GM18858 (cell line): Measurements from ENCODE around the gene AFM.
A peak's percentile ranks its signal among the peaks of the same experiment; 100 is the strongest.
"Not testable (repeated sequence)": the region's sequence is repeated elsewhere in the genome, so short reads cannot be mapped to it uniquely, and the experiment has no call there.

Source experiments
- ATAC-seq: cut with Tn5 transposase; IDR thresholded peaks from one replicate; pipeline ENCODE4 v1.9.1; 2021; ENCODE audit not compliant: unreplicated experiment

AFM gene

DNA sequence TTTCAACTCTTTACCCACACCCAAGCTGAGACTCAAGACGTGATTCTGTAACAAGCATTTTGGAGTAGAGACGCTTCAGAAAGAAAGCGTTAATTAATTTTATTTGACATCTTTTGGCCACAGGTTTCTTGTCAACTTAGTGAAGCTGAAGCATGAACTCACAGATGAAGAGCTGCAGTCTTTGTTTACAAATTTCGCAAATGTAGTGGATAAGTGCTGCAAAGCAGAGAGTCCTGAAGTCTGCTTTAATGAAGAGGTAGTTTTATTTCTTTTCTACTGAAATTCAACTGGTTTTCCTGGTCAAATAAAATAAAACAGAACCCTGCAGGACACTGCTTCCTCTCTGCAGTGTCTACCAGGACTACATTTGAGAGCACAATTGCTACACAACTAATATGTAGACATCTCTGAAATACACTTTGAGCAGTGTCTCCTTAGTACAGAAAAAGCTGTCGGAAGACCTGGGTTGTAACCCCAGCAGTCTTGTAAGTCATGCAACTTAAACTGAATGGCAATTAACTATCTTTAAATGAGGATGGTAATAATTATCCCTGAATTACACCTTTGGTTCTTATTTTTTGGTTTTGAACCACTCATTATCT is 20.2 kb downstream of the AFM start:
- no peak for ATAC-seq

- ATAC-seq = no peak
Measured at GRCh38 chr4:73505567-73505966, 24.0 kb downstream of the AFM start.

DNA sequence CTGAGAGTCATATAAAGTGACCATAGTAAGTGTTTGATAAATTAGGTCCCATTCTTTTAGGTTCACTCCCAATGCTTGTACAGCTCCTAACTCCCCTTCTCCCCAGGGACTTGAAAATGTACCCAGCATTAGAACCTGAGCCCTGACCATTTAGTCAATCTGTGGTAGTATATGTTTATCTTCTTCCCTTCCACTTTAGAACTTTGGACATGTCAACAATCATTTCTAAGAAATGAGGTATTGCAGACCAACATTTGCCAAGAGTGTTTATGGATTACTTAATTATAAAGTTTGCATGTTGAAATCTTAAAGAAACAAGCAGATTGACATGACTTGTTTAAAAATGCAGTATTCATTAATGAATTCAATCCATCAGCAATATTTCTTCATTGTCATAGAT is 26.0 kb downstream of the AFM start:
- ATAC-seq = no peak

- ATAC-seq = no peak
Measured at GRCh38 chr4:73508651-73509050, 27.1 kb downstream of the AFM start.

DNA sequence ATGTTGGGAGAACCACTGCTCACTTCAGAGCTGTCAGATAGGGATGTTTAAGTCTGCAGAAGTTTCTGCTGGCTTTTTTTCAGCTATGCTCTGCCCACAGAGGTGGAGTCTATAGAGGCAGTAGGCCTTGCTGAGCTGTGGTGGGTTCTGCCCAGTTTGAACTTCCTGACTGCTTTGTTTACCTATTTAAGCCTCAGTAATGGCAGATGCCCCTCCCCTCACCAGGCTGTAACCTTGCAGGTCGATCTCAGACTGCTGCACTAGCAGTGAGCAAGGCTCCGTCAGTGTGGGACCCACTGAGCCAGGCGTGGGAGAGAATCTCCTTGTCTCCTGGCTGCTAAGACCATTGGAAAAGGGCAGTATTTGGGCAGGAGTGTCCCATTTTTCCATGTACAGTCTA is 36.8 kb downstream of the AFM start:
- ATAC-seq = no peak

GRCh38 chr4:73520821-73521220 is 39.3 kb downstream of the AFM start:
- ATAC-seq = no peak

DNA sequence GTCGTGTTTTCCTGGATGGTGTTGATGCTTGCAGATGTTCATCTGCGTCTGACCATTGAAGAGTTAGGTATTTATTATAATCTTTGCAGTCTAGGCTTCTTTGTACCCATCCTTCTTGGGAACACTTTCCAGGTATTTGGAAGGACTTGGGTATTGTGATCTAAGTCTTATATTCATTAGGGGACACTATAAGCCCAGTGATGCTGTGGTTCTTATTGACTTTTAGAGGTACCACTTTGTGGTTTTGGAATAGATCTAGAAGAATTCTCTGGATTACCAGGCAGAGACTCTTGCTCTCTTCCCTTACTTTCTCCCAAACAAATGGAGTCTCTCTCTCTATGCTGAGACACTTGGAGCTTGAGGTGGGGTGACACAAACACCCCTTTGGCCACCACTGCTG is 41.6 kb downstream of the AFM start:
- ATAC-seq = no peak

DNA sequence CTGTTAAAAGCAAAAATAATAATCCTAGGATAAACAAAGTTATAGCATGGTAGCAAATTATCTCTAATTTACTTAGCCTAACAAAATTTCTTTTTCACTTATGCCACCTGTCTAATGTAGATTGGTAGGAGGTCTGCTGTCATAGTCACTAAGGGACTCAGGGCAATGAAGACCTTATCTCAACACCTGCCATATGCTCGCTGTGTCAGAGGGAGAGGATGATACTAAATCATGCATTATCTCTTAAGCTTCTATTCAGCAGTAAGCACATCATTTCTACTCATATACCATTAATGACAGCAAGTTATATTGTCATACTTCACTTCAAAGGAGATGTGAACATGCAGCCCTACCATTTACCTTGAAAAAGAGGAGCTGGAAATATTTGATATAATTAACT is 44.1 kb downstream of the AFM start:
- no peak for ATAC-seq

DNA sequence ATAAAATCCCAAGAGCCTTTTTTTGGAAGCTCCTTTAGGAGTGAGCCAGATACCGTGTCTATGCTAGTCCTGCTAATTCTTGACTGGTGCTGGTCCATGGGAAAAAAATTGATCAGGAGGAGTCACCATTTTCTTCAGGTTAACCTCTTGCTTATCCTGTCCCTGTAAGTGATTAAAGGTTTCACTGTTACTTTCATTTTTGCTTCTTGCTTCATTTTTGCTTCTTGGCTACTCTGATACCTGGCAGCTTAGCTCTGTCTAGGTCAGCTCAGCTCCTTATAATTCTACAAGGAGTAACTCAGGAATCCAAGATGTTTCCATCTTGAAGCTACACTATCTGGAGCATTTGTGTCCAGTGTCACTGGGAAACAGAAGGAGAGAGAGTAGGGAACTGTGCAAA is 45.7 kb downstream of the AFM start:
- ATAC-seq = peak; percentile 45

DNA sequence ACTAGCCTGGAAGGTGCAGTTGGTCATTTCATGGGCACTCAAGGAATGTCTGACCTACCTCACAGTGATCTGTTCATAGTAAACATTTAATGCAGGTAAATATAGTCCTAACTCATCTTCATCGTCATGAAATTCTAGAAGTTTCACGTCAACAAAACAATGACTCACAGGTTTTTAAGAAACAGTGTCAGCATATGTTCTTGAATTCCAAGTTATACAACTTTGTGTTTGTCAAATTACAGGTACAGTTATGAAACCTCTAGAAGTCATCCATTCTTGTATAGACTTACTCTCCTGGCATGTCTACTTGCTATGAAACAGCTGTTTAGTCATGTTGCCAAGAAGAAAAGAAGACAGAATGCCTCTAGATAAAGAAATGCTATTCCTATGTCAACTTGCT is 46.6 kb downstream of the AFM start:
- no peak for ATAC-seq

GRCh38 chr4:73533515-73534422 is 52.2 kb downstream of the AFM start:
- ATAC-seq = no peak

- no peak for ATAC-seq
Measured at GRCh38 chr4:73538162-73538561, 56.6 kb downstream of the AFM start.

GRCh38 chr4:73539386-73539785 is 57.8 kb downstream of the AFM start:
- no peak for ATAC-seq

GRCh38 chr4:73540826-73541225 is 59.3 kb downstream of the AFM start:
- ATAC-seq = no peak

DNA sequence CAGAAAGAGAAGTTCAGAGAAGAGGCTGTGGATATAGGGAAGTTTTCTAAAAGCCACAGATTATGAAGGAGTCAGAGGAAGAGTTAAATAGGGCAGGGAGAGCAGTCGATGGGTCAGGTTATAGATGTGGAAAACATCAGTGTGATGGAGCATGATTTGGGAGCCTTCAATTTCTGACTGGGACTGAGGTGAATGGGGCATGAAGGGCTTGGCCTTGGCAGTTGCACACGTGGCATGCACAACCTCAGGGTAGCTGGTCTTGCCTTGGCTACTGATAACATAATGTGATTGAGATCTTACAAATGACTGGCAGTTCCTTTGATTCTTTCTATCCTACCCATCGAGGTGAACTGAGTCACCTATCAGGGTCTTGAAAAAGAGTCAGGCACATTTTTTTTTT is 59.7 kb downstream of the AFM start:
- no peak for ATAC-seq

GRCh38 chr4:73544620-73545019 is 63.1 kb downstream of the AFM start:
- no peak for ATAC-seq

- ATAC-seq = not testable (repeated sequence)
Measured at GRCh38 chr4:73550865-73551264, 69.3 kb downstream of the AFM start.
